ENCODE measurements around the gene DDAH1.

The DDAH1 gene

GRCh38 chr1:85295654-85296053 is 169.3 kb downstream of the DDAH1 start:
- no peak for DNase-seq

DNA sequence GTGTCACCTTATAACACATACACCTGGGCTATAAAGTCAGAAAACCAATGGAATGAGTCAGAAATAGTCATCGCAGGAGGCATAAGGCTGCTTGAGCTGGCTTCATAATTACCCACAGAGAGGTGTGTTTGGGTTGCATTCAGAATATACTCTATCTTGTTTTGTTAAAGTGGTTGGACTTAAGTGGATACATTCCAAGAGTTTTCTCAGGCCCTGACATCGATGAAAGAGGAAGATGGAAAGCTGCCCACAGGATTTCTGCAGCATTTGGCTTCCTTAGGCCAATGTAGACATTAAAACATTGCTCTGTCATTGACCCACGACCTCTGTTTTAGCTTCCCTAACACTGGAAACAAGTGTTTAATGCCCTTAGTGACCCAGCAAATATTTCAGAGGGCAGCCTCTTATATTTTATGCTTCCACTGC is 169.9 kb downstream of the DDAH1 start:
- DNase-seq = no peak

GRCh38 chr1:85290826-85291225 is 174.1 kb downstream of the DDAH1 start:
- DNase-seq = no peak

DNA sequence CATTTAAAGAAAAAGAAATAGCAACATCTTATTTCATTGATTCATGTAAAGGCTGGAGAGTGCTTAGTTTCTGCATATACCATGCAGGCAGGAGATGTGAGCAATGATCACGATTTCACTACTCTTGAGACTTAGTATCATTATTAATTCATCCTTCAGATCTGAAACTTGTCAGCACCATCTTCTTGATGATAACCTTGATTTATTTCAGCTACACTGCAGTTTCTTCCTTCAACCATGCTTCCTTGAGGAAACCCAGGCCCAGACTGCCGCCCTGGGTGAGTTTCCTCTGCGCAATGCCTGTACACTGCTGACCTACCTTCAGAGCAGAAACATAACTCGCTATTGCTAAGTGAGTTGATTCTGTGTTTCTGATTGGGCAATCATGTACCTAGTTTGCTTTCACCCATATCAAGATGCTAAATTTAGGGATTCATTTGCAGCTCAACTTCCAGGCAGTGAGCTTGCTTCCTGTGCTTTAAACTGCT is 175.1 kb downstream of the DDAH1 start:
- DNase-seq = no peak

GRCh38 chr1:85289207-85289847 is 175.6 kb downstream of the DDAH1 start:
- DNase-seq = no peak

- no peak for DNase-seq
Measured at GRCh38 chr1:85284202-85284601, 180.8 kb downstream of the DDAH1 start.

DNA sequence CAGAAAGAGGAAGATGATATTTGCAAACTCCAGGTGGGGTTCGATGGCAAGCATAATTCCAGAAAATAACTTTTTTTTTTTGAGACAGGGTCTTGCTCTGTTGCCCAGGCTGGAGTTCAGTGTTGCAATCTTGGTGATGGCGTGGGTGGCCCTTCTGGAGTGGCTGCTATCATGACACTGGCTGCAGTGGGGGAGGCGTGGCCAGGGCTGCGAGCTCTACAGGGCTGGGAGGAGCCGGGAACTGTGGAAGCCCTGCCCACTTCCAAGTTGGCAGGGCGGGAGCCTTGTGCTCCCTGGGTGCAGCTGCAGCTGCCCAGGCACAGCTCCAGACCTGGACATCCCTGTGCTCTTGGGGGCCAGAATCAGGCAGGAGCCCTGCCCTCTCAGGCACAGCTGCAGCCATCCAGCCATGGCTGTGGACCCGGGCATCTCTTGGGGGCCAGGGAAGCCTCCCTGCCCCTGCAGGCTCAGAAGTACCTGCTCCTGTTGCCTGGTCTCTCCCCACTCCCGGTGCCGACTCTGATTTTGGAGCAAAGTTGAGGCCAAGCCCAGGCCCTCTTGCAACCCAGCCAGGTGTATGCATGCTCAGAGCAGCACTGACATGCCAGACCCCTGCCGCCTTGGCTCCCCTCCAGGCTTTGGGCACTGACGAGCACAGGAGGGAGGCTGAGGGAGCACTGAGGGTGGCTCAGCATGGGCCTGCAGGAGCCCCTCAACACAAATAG is 181.3 kb downstream of the DDAH1 start:
- DNase-seq = no peak

- no peak for DNase-seq
Measured at GRCh38 chr1:85282424-85282823, 182.5 kb downstream of the DDAH1 start.

DNA sequence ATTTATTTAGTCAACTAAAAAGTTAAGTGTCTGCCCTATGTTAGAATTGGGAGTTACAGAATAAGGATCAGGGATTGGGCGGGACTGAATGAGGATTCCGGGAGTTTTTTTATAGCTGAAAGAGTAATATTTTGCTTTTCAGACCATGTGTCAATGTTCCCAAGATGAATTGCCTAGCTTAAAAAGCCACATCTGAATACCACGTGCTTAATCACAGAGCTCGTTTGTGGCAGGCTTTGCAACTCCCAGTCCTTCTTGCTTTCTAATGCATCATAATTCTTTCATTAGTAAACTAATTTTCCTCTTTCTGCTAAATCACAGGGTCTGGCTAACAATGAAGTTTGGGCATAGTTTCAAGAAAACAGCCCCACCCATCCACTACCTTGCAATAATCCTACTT is 184.3 kb downstream of the DDAH1 start:
- DNase-seq = no peak

DNA sequence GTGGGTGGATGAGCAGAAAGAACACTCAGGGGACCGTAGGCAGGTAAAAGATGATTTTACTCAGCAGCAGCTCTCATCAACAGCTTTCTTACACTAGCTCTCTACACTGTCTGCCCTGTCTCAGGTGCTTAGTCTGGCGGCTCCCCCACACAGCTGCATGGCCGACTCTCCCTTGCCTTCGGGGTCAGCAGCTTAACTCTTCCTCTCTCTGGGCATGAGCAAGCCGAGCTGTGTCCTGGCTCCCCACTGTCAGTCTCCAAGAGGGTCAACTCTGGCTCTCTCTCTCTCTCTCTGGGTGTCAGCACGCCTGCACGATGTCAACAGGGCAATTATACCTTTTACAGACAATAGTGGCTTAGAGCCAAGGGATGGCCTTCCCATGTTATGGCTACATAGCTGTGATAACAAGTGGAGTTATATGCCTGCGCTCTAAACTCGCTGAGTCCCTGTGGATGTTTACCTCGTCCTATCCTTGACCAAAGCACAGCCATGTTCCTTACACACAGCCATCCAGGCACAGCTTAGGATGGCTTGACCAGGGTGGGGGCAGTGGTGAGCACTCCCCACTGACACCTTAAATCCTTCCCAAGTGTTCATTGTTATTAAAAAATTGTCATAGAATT is 185.4 kb downstream of the DDAH1 start:
- no peak for DNase-seq

DNA sequence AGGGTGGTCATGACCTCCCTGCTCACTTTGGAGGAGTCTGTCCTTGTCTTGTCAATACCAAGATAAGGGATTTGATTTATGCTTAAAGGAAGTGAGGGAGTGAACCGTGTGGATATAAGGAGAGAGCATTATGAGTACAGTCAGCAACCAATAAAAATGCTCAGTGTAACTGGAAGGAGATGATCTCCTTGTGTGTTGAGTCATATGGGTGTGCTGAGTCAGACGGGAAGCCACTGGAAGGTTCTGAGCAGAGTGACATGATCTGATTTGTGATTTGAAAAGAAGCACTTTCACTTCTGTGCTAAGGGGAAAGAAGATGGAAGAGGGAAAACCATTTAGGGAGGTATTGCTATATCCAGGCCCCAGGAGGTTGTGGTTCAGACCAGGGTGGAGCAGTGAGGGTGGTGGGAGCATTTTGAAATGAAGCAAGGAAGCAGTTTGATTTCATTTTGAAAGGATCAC is 186.1 kb downstream of the DDAH1 start:
- no peak for DNase-seq

- DNase-seq = no peak
Measured at GRCh38 chr1:85277802-85278201, 187.2 kb downstream of the DDAH1 start.

DNA sequence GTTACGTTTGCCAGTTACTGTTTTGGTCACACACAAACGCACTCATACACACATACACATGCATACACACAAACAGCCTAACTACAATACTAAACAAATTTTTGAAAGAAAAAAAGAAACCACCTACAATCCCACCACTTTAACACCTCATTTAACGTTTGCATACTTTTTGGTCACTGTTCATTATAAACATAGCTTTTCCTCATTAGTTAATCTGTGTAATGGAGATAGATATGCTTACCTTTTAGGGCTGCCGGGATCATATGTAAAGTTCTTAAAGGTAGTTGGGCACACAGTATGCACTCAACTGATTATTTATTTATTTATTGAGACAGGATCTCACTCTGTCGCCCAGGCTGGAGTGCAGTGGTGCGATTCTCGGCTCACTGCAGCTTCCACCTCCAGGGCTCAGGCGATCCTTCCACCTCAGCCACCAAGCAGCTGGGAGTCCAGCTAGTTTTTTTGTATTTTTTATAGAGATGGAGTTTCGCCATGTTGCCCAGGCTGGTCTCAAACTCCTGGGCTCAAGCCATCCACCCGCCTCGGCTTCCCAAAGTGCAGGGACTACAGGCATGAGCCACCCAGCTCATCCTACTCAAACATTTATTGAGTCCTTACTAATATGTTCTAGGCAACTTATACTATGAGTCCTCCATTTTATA is 187.8 kb downstream of the DDAH1 start:
- no peak for DNase-seq

- peak; percentile 100 for DNase-seq
Measured at GRCh38 chr1:85276215-85276977, 188.6 kb downstream of the DDAH1 start, which contains the start of gene BCL10. Gene BCL10 (minus strand): TSS chr1:85276632. CDS start chr1:85276352, 280 bp downstream.

GRCh38 chr1:85275701-85276214 is 189.2 kb downstream of the DDAH1 start:
- no peak for DNase-seq

- DNase-seq = no peak
Measured at GRCh38 chr1:85274969-85275453, 189.9 kb downstream of the DDAH1 start.

DNA sequence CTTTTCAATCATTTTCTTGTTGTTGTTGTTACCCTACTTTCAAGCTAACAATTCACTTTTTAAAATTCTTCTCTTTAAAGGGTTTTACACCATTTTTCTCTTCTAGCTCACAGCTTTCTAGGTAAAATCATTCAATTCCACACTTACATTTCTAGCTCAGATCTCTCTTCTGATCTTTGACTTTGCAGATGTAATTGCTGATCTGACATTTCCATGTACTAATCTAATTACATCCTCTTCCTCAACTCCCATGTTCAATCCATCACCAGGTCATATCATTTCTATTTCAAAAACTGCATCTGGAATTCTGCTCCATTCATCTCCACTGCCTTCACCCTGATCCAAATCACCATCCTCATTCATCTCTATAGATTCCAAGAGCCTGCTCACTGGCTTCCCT is 191.6 kb downstream of the DDAH1 start:
- DNase-seq = no peak

- DNase-seq = no peak
Measured at GRCh38 chr1:85268801-85269585, 196.0 kb downstream of the DDAH1 start.
